ENCODE data around the gene MAP7D1.
A peak's percentile ranks its signal among the peaks of the same experiment; 100 is the strongest.

MAP7D1 gene

DNA sequence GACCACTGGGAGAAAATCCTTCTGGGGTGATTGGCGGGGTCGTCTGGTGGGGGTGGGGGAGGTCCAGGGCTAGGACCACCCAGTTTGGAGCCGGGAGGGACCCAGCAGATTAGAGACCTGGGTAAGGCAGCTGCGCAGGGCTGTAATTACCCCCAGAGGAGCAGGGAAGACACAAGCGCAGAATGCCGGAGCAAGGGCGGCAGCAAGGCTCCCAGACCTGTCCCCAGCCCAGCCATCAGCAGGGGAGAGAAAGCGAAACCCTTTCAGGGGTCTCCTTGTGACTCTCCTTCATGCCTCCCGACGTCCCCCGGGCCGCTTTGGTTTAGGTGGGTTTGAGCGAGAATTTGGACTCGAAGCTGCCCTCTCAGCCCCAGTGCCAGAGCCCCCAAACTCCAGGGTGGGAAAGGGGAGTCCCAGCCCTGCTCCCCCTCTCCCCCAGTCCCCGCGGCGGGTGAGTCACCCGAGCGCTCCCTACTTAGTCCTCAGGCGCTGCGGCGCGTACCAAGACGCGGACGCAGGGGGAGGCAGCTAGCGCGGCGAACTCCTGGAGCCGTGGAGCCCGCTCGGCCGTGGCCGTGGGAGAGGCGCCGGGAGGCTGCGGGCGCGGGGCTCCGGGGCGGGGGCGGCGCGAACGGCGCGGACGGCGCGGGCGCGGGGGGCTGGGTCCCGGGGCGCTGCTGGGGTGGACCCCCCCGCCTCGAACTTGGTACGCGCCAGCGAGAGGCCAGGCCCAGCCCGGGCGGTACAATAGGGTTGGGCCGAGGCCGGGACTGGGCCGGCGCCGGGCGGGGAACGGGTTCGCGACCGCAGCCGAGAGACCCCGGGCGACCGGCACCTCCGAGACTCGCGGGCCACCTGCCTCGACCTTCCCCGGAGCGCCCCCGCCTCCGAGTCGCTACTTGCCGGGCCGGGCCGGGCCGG lies at the start of gene MAP7D1:
MAP7D1 (plus strand) TSS at position 753 of the 921 bp plus-strand sequence. CDS start 258 bp downstream, outside the sequence.
- FAIRE-seq (peak; percentile 83), DNase-seq (ENCODE audit: extremely low spot score, insufficient read length, low read depth) (peak; percentile 61)

DNA sequence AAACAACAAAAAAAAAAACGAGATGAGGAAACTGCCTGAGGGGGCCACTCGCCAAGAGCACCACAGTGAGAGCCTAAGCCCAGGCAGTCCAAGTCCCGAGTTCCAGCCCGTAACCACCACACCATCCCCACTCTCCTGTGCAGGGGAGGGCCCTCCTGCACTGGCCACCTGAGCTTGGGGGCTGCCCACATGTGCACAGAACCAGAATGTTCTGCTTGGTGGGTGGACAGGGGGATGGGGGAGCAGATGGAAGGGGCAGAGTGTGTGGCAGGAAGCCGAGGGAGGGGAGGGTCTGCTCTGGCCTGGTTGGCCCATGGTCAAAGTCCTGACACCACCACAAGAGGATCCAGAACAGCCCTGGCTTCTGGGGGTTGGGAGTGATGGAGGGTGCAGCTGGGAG lies 49.7 kb upstream of the MAP7D1 start:
- no peak for FAIRE-seq
- DNase-seq (ENCODE audit: extremely low spot score, insufficient read length, low read depth), result no peak

GRCh38 chr1:36107394-36107793 lies 48.6 kb upstream of the MAP7D1 start:
- DNase-seq (ENCODE audit: extremely low spot score, insufficient read length, low read depth) (no peak), FAIRE-seq (no peak)

GRCh38 chr1:36108314-36108713 lies 47.6 kb upstream of the MAP7D1 start:
- no peak for DNase-seq (ENCODE audit: extremely low spot score, insufficient read length, low read depth)
- FAIRE-seq, result no peak

DNA sequence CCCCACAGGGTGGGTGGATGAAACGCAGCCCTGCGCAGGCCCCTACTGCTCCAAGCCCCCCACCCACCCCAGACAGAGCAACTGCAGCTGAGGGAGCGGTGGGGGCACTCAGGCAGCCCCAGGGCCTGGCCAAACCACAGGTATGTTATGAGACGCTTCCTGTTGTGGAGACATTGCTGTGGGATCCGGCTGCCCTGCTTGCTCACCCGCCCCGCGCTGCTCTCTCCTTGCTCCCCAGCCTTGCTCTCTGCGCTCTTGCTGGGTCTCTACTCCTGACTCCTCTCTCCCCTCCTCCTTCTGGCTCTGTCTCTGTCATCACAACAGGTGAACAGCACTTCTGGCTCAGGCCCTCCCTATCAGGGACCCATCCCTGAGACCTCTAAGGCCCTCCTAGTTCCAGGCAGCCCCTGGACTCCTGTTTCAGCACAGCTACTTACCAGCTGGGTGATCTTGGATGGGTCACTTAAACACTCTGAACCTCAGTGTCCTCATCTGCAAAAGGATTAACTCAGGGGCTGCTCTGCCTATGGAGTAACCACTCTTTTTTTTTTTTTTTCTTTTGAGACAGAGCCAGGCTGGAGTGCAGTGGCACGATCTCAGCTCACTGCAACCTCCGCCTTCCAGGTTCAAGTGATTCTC lies 46.8 kb upstream of the MAP7D1 start:
- FAIRE-seq, result no peak
- no peak for DNase-seq (ENCODE audit: extremely low spot score, insufficient read length, low read depth)

GRCh38 chr1:36111151-36111550 lies 44.8 kb upstream of the MAP7D1 start:
- no peak for DNase-seq (ENCODE audit: extremely low spot score, insufficient read length, low read depth)
- no peak for FAIRE-seq

- FAIRE-seq, result no peak
- no peak for DNase-seq (ENCODE audit: extremely low spot score, insufficient read length, low read depth)
These were observed 43.1 kb upstream of the MAP7D1 start for GRCh38 chr1:36112823-36113222.

- DNase-seq (ENCODE audit: extremely low spot score, insufficient read length, low read depth), result no peak
- no peak for FAIRE-seq
These were observed 41.6 kb upstream of the MAP7D1 start for GRCh38 chr1:36114371-36114770.

DNA sequence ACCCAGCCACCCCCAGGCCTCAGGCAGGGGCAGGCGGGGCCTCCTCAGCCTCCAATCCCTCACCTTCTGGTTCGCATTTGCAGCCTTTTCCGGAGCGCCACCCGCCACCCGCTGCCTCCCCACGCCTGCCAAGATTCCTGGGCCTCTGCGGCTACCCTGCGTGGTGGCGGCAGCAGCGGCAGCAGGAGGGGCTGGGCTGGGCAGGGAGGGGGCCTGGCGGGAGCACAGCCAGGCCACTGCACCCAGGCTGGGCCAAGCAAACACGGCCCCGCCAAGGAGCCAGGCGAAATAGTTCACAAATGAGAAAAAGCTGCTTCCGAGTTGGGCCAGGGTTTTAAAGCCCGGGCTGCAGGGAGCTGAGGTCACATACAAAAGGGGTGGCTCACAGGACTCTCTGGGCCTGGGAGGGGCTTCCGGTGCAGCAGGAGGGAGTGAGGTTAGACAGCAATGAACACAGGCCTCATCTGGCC lies 40.7 kb upstream of the MAP7D1 start:
- FAIRE-seq (no peak), DNase-seq (ENCODE audit: extremely low spot score, insufficient read length, low read depth) (no peak)

DNA sequence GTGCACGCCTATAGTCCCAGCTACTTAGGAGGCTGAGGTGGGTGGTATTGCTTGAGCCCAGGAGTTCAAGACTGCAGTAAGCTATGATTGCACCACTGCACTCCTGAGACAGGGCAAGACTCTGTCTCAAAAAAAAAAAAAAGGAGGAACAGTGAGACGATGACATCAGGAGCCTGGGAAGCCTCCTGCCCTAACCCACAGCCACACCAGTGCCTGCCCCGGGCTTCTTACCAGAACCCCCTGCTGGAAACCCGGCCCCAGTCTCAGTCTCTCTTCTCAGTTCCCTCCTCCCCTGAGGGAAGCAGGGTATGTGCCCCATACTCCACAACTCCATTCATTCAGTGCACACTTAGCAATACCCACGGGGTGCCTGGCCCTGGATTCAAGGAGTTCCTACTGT lies 40.0 kb upstream of the MAP7D1 start:
- no peak for DNase-seq (ENCODE audit: extremely low spot score, insufficient read length, low read depth)
- FAIRE-seq, result no peak

- no peak for FAIRE-seq
- DNase-seq (ENCODE audit: extremely low spot score, insufficient read length, low read depth), result no peak
These were observed 39.1 kb upstream of the MAP7D1 start for GRCh38 chr1:36116901-36117300.

DNA sequence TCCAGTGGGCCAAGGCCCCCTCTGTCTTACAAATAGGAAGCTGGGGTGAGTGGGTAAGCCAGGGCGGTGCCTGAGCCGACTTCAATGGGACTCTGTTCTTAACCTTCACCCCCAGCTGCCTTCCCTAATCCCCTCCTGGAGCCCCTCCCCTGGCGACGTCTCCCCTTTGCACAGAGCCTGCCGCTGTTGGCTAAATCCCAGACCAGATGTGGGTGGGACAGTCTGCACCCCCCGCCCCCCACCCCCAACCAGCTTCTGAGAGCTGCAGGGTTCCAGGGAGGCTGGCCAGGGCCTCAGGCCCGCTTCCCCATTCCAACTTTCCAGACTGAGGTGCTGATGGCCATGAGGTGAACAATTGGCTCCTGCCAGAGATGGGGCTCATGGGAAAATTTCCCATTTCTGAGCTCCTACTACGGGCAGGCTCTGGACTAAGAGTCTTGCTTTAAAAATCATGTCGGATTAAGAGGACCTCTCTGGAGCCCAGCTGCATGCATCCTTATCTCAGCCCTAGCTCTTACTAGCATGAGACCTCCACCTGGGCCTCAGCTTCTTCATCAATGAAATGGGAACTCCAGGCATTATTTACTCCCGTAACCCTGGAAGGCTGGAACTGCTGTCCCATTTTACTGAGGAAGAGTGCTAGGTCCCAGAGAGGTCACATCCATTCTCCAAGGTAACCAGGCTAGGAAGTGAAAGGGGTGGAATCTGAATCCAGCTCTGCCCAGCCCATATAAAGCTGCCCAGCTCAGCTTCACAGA lies 37.3 kb upstream of the MAP7D1 start:
- FAIRE-seq (no peak), DNase-seq (ENCODE audit: extremely low spot score, insufficient read length, low read depth) (no peak)

DNA sequence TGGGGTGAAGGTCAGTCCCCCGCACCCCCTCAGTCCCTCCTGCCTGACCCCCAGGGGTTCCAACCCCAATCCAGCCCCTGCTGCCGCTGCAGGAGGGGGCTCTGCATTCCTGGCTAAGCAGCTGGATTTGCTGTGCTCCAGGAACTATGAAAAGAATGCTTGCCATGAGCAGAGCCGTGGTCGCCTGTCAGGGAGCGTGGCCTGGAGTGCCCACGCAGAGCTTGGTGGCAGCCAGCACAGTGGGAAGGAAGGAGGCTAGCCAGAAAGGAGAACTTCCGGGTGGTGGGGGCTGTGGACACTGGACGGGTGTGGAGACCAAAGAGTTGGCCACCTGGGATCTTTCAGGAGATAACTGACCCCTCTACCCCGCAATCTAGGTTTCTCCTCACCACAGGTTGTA lies 36.5 kb upstream of the MAP7D1 start:
- no peak for DNase-seq (ENCODE audit: extremely low spot score, insufficient read length, low read depth)
- FAIRE-seq, result no peak

DNA sequence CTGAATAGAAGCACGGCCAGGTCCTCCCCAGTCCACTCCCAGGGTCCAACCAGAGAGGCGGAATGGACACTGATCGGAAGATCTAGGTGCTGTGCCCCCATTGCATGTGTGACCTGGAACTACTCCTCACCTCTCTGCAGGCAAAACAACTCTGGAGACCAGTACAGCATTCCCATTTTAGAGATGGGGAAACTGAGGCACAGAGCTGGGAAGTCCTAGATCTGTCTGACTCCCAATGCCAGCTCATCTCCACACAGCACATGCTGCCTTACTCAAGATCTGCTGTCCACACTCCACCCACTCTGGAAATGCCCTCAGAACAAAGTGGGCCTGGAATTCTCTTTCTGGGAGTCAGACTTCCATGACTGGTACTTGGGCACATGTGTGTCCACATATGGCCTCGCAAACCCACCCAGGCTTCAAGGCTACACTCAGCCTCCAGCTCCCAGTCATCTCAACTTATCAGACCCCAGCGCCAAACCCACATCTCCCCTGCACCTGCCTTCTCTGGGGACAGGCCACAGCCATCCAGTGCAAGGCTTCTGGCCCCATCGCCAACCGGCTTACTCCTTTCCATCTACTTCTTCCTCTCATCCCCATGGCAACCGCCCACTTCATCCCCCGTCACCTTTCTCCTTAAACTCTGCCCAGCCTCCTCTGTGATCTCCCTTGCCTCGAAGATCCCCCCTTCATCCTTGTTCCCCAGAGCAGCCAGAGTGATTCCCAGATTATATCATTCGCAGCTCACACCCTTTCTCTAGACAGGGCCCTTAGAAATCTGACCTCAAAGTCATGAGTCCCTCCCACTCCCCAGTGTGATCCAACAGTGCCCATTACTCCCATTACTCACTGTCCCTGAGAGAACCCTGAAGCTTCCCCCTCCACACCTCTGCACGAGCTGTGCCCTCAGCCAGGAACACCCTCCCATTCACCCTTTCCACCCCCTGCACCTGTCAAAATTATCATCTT lies 33.6 kb upstream of the MAP7D1 start:
- no peak for DNase-seq (ENCODE audit: extremely low spot score, insufficient read length, low read depth)
- FAIRE-seq, result no peak

DNA sequence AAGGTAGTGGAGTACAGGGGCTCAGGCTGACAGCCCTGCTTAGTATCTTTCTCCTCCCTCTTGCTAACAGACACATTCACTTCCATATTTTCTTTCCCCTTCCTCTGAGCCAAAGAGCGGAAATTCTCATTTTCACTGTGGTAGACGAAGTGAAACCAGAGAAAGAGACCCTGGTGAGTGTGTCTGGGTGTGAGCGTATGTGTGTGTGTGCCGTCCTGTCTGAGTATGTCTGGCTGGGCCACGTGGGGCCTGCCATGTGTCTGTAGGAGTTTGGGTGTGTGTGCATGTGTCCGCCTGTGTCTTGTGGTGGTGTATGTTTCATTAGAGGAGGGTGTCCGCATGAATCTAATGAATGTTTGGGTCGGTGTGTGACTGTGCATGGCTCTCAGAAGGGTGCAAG lies 32.6 kb upstream of the MAP7D1 start:
- DNase-seq (ENCODE audit: extremely low spot score, insufficient read length, low read depth) (peak; percentile 38), FAIRE-seq (peak; percentile 71)

DNA sequence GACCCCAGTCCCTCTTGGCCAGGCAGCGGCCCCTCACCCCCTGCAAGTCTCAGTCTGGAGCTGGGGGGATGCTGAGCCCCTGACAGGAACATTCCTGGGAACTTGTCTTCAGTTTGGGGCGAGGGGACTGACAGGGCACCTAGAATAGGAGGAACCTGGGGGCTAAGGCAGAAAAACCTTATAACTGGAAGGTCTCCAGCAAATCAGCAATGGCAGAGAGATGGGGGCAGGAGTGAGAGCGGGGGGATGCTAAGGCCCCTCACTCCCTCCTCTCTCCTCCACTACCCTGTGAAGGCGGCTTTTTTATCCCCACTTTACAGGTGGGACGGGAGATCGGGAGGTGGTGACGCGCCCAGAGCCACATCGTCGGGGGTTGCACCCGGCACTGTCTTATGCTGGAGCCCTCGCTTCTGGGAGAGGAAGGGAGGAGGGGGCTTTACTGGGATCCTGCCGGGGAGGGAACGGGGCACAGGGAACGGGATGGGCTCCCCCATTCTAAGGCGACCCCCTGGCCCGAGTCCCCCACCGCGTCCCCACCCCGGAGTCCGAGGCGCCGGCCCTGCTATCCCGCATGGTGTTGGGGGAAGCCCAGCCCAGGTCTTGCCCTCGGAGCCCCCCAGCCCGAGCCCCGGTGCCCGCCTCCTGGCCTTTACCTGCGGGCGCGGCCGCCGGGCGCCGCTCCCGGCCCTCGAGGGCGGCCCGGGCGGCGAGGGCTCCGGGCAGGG lies 31.4 kb upstream of the MAP7D1 start:
- DNase-seq (ENCODE audit: extremely low spot score, insufficient read length, low read depth), result no peak

DNA sequence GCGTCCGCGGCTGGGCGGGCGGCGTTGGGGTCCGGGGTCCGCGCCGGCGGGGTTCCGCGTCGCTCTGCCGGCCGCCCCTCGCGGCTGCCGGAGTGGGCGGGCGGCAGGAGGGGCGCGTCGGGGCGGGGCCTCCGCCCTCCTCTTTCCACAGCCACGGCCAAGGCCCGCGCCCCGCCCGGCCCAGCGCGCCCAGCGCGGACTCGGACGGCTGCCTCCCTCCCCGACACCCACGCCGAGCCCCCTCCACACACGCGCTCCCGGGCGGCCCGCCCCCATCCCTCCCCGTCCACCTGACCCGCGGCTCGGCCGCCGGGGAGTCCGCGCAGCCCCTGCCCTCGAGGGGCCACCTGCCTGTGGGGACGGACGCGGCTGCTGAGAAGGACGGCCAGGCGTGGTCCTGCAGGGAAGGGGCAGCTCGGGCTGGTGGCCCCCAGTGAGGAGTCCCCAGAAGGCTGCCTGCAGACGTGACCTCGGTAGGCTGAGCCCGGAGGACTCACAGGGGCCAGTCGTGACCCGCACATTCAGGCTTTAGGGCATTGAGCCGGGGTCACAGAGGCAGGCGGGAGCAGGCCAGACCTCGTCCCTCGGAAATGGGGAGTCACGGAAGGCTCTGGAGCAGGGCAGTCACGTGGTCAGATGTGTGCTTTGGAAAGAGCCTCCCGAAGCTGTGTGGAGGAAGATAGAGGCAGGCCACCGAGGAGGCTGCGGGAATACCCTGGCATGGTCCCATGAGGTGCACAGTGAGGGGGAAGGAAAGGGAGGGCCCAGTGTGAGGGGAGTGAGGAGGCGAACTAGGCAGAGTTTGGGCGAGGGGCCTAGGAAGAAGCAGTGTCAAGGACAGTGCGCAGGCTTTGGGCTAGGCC lies 30.6 kb upstream of the MAP7D1 start, which contains the start of gene COL8A2:
COL8A2 (minus strand) TSS at position 94 of the 863 bp plus-strand sequence. CDS start 24,980 bp downstream, outside the sequence.
- no peak for DNase-seq (ENCODE audit: extremely low spot score, insufficient read length, low read depth)
- no peak for FAIRE-seq

More for the DNA sequence above, 31.4 kb upstream of the MAP7D1 start:
- FAIRE-seq, result no peak

All from GM18507 (cell line).